Cardiac muscle cell (in vitro differentiated cells and primary cell): ENCODE measurements around the gene TANGO6. TPM values are rescaled to one million over a fixed set of nuclear protein-coding genes. Genes with fewer than 3 reads are reported as not detected.
A peak's percentile ranks its signal among the peaks of the same experiment; 100 is the strongest.

ENCODE experiments used
- DNase-seq, 2 donors: peaks; one replicate each; pipeline versions ENCODE4 v3.0.0 to v3.0.0-alpha.2; 2010 to 2017; ENCODE audit warnings: low read depth in 1 of 2, low spot score in 1 of 2
- H3K27ac ChIP-seq: fragments of 200-600 bp; sonication (generic); 2 replicates; pipeline ENCODE4 v1.5.1; 2016
- H3K27me3 ChIP-seq: fragments of 200-600 bp; sonication (generic); 2 replicates; pipeline ENCODE4 v1.6.0; 2016; ENCODE audit warnings: control low read depth
- H3K36me3 ChIP-seq: fragments of 200-600 bp; sonication (generic); 2 replicates; pipeline ENCODE4 v1.5.1; 2016; ENCODE audit warnings: control low read depth
- H3K4me1 ChIP-seq: fragments of 200-600 bp; sonication (generic); 2 replicates; pipeline ENCODE4 v1.8.1; 2017; ENCODE audit warnings: low read depth, mild to moderate bottlenecking, mixed run types
- H3K4me3 ChIP-seq: fragments of 200-600 bp; sonication (generic); 2 replicates; pipeline ENCODE4 v1.5.1; 2016; ENCODE audit warnings: mild to moderate bottlenecking
- H3K9me3 ChIP-seq: fragments of 200-600 bp; sonication (generic); 2 replicates; pipeline ENCODE4 v1.5.1; 2017; ENCODE audit warnings: low read depth, mild to moderate bottlenecking, control low read depth
- polyA plus RNA-seq: library from polyadenylated mRNA; unstranded; fragments of >200 nt; fragmentation: Nextera tagmentation; extraction: Ambion mirVana; gene quantifications from 2 replicates; pipeline ENCODE4 v1.2.1, GENCODE V29; 2016
- total RNA-seq: library from RNA; depleted of rRNA; stranded (reverse); fragments of >200 nt; gene quantifications from 2 replicates; pipeline ENCODE4 v1.2.3, GENCODE V29; 2016
- TF ChIP-seq, protein P1 (sequence below): IDR thresholded peaks from 2 replicates; pipeline ENCODE4 v1.5.1; 2012; ENCODE audit warnings: low read depth, mild to moderate bottlenecking, low read length

TANGO6 gene
- total and polyA plus RNA-seq, 2 experiments from 2014 or later = 5.4 to 8.9 TPM

DNA sequence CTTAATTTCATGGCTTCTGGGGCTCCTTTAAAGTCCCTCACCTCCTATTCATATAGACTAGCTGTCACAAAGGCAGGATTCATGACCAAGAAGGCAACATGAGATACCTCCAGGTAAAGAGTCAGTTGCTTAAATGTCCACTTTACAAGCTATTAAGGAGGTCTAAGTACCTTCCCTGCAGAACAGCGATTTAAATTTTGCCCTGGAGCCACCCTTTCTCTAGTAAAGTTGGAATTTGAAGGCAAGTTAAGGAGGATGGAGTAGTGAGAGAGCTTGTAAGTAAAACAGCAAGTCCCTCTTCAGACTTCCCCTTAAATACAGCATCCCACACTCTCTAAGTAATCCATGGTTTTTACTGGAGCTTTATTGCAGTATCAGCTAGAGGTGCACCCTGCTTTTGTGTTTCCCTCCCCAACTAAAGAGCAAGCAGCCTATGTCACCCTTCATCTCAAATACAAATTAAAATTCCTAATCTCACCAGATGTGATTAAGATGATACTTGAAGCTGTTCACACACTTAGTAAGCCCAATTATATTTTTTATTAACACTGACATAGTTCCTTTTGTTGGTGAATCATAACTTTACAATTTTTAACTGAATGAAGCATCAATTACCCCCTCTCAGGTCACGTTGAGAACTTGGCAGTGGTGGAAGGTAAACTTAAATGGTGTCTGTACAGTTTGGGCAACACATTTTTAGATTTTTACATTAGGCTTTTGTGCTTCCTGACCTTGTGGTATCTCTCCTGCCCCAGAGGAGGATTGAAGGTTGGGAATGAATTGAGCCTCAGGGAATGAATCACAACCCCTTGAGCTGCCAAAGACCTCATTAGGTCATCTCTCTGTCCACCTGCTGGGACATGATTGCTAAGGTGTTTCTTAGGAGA, 108.9 kb downstream of the TANGO6 start:
- H3K9me3 ChIP-seq = no peaks in the 10 kb centered on the region
- no peaks in the 10 kb centered on the region for H3K36me3 ChIP-seq
- TF ChIP-seq, protein P1, sequence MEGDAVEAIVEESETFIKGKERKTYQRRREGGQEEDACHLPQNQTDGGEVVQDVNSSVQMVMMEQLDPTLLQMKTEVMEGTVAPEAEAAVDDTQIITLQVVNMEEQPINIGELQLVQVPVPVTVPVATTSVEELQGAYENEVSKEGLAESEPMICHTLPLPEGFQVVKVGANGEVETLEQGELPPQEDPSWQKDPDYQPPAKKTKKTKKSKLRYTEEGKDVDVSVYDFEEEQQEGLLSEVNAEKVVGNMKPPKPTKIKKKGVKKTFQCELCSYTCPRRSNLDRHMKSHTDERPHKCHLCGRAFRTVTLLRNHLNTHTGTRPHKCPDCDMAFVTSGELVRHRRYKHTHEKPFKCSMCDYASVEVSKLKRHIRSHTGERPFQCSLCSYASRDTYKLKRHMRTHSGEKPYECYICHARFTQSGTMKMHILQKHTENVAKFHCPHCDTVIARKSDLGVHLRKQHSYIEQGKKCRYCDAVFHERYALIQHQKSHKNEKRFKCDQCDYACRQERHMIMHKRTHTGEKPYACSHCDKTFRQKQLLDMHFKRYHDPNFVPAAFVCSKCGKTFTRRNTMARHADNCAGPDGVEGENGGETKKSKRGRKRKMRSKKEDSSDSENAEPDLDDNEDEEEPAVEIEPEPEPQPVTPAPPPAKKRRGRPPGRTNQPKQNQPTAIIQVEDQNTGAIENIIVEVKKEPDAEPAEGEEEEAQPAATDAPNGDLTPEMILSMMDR = no peak
- no peak overlapping the region for H3K4me3 ChIP-seq
- H3K27me3 ChIP-seq = no peaks in the 10 kb centered on the region
- no peak overlapping the region for H3K27ac ChIP-seq
- H3K4me1 ChIP-seq = no peaks in the 10 kb centered on the region
- no peak for DNase-seq

DNA sequence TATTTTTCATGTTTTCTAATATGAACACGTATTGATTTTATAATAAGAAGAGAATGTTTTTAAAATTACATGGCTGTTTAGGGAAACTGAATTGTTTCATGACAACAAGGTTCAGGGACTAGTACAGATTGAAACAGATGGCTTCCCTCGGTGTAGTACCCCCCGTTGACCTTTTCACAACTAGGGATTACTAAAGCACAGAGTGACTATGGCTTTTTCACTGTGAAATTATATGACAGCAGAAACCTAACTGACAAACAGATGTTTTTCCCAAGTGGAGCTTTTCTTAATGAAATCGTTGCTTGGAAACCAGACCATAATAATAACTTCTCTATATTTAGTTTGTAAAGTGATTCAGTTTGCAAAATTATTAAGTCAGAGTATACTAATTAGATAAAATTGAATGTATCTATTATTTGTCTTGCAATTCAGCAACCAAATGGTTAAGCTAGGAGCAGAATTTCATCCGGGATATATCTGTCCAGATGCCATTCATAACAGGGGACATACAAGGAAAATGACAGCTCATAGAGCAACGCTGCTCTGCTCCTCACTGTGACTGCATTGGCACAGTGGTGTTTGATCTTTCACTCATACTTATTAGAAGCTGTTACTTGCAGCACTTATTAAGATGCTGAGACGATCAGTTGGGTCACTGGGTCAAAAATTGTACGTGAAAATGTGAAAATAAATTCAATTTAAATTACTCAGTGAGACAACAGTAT, 111.7 kb downstream of the TANGO6 start:
- no peak overlapping the region for H3K4me3 ChIP-seq
- H3K36me3 ChIP-seq = no peaks in the 10 kb centered on the region
- no peaks in the 10 kb centered on the region for H3K27me3 ChIP-seq
- H3K27ac ChIP-seq = no peak overlapping the region
- TF ChIP-seq, protein P1 = no peak
- H3K4me1 ChIP-seq = no peaks in the 10 kb centered on the region
- no peaks in the 10 kb centered on the region for H3K9me3 ChIP-seq
- DNase-seq = no peak

DNA sequence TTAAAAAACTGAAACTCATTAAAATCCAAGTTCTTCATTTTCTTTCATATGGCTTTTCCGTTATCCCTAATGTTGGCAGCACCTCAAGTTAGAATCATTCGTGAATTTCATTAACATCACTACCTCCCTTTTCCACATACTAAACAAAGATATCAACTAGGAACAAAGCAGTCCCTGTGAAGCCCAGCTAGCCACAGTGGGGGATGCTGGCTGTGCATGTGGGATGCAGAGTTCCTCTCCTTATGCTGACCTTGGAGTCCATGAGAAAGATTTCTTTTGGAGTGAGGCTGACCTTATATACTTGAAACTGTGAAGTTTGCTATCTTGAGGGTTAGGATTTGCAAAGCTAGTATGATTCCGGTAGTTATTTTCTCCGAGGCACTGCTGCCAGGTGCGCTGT, 117.6 kb downstream of the TANGO6 start:
- Histone ChIP-seq H3K4me1 (no peaks in the 10 kb centered on the region), H3K27ac (no peak overlapping the region), H3K36me3 (no peaks in the 10 kb centered on the region), H3K27me3 (no peaks in the 10 kb centered on the region), H3K4me3 (no peak overlapping the region), H3K9me3 (no peaks in the 10 kb centered on the region)
- TF ChIP-seq, protein P1 = no peak
- peak in 1 of 2 donors; percentile 39 for DNase-seq

DNA sequence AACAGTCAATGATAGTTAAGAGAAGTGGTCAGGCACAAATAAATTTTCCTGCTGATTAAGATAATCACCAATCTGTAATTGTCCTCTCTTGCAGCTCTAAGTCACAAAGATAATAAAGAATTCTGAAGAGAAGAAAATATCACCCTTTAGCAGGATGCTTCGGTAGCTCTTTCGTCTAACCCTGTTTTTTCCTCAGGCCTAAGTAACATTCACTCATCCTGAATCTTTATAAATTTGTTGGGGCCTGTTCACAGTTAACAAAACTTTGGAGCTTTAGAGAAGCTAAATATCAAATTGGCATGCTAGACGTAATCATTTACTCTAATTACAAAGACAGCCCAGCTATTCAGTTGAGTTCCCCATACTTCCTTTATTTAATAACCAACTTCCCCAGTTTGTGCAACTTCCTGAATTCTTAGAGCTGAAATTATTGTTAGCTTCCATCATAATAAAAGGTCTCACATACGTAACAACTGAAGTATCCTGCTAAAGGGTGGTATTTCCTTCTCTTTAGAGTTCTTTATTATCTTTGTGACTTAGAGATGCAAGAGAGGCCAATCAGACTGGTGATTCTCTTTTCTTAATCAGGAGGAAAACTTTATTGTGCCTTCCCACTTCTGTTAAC, 118.6 kb downstream of the TANGO6 start:
- no peaks in the 10 kb centered on the region for H3K9me3 ChIP-seq
- no peaks in the 10 kb centered on the region for H3K27me3 ChIP-seq
- TF ChIP-seq, protein P1 = no peak
- no peaks in the 10 kb centered on the region for H3K36me3 ChIP-seq
- H3K4me3 ChIP-seq = no peak overlapping the region
- H3K27ac ChIP-seq = no peak overlapping the region
- no peaks in the 10 kb centered on the region for H3K4me1 ChIP-seq
- no peak for DNase-seq

DNA sequence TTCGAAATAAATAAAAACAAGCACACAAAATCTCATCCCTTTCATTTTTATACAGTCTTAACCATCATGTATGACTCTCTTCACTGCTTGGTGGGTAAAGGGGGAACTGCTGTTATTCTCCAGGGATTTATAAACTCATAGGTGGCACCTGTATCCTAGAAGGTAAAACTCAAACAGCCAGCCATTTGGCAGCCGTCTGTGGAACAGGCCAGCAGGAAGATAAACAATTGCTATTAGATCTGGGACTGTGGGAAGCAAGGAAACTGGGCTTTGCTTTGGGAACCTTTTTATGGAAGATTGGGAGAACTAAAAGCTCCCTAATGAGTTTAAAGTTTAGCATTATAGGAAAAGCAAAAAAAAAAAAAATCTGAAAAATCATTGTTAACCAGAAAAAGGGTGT, 126.0 kb downstream of the TANGO6 start:
- H3K36me3 ChIP-seq = no peaks in the 10 kb centered on the region
- no peaks in the 10 kb centered on the region for H3K9me3 ChIP-seq
- peaks cover 12% of the 10 kb centered on the region for H3K4me1 ChIP-seq
- H3K4me3 ChIP-seq = no peak overlapping the region
- no peak overlapping the region for H3K27ac ChIP-seq
- no peak for DNase-seq
- TF ChIP-seq, protein P1 = no peak
- H3K27me3 ChIP-seq = no peaks in the 10 kb centered on the region
